Stimulated activated CD4-positive, alpha-beta T cell treated with anti-CD3 and anti-CD28 coated beads, Interleukin-1b, Interleukin-23, amount 100 ng/mL, for 4 hours (primary cell): ENCODE measurements around the gene MICU1.
"Not testable (repeated sequence)": the region's sequence is repeated elsewhere in the genome, so short reads cannot be mapped to it uniquely, and the experiment has no call there.

Experiments
- DNase-seq, 2 donors: peaks; one replicate each; pipeline ENCODE4 v3.0.0-alpha.2; 2020; ENCODE audit warnings: low read depth in 2 of 2

MICU1 gene

GRCh38 chr10:72503694-72504438 lies 122.0 kb downstream of the MICU1 start:
- DNase-seq: no peak

- DNase-seq: no peak
Measured at GRCh38 chr10:72503241-72503640, 122.6 kb downstream of the MICU1 start.

GRCh38 chr10:72502581-72502980 lies 123.3 kb downstream of the MICU1 start:
- no peak for DNase-seq

GRCh38 chr10:72499701-72500100 lies 126.2 kb downstream of the MICU1 start:
- DNase-seq: no peak

- DNase-seq: no peak
Measured at GRCh38 chr10:72490951-72491350, 134.9 kb downstream of the MICU1 start.

- no peak for DNase-seq
Measured at GRCh38 chr10:72487521-72487920, 138.4 kb downstream of the MICU1 start.

- no peak for DNase-seq
Measured at GRCh38 chr10:72487116-72487515, 138.8 kb downstream of the MICU1 start.

- DNase-seq: no peak
Measured at GRCh38 chr10:72485701-72486100, 140.2 kb downstream of the MICU1 start.

- no peak for DNase-seq
Measured at GRCh38 chr10:72484521-72484920, 141.4 kb downstream of the MICU1 start.

GRCh38 chr10:72483471-72483870 lies 142.4 kb downstream of the MICU1 start:
- DNase-seq: no peak

- no peak for DNase-seq
Measured at GRCh38 chr10:72480861-72481260, 145.0 kb downstream of the MICU1 start.

- no peak for DNase-seq
Measured at GRCh38 chr10:72477463-72477862, 148.4 kb downstream of the MICU1 start.

GRCh38 chr10:72472306-72472705 lies 153.6 kb downstream of the MICU1 start:
- no peak for DNase-seq

- no peak for DNase-seq
Measured at GRCh38 chr10:72470666-72471065, 155.2 kb downstream of the MICU1 start.

- not testable (repeated sequence) for DNase-seq
Measured at GRCh38 chr10:72467064-72467463, 158.8 kb downstream of the MICU1 start.

- no peak for DNase-seq
Measured at GRCh38 chr10:72466018-72466417, 159.9 kb downstream of the MICU1 start.

GRCh38 chr10:72464438-72464837 lies 161.4 kb downstream of the MICU1 start:
- DNase-seq: no peak

GRCh38 chr10:72462261-72462660 lies 163.6 kb downstream of the MICU1 start:
- no peak for DNase-seq

GRCh38 chr10:72461085-72461484 lies 164.8 kb downstream of the MICU1 start:
- no peak for DNase-seq

- no peak for DNase-seq
Measured at GRCh38 chr10:72460284-72460876, 165.5 kb downstream of the MICU1 start.

- no peak for DNase-seq
Measured at GRCh38 chr10:72459301-72459700, 166.6 kb downstream of the MICU1 start.

- no peak for DNase-seq
Measured at GRCh38 chr10:72455889-72456595, 169.8 kb downstream of the MICU1 start.

GRCh38 chr10:72449941-72450441 lies 175.9 kb downstream of the MICU1 start:
- no peak for DNase-seq
